WTC11 (cell line): Measurements from ENCODE around the gene C5orf58. TPM values are rescaled to one million over a fixed set of nuclear protein-coding genes. Genes with fewer than 3 reads are reported as not detected.
A peak's percentile ranks its signal among the peaks of the same experiment; 100 is the strongest.

Experiments
- ATAC-seq: fragments of 200-7000 bp; cut with Tn5 transposase; 2 replicates; pipeline ENCODE4 v1.10.0; 2021; ENCODE audit warnings: mild to moderate bottlenecking, moderate library complexity
- CTCF ChIA-PET: fragments of 300-600 bp; sonication (Branson Sonifier 250); formaldehyde crosslinking; loops from one replicate; lab custom pipeline; 2021; ENCODE audit warnings: antibody characterized with exemption; lab: Charles Lee
- POLR2A ChIA-PET: fragments of 350-600 bp; sonication (Branson Sonifier 250); formaldehyde crosslinking; loops from one replicate; lab custom pipeline; 2021; ENCODE audit warnings: antibody characterized with exemption; lab: Charles Lee
- DNase-seq: peaks from one replicate; pipeline ENCODE4 v3.0.0; 2021; ENCODE audit warnings: low spot score
- H3K27ac Mint-ChIP-seq: 2 replicates; pipeline ENCODE4 v1.8.0; 2021; ENCODE audit warnings: mixed read lengths
- H3K27me3 Mint-ChIP-seq: 2 replicates; pipeline ENCODE4 v1.8.0; 2021; ENCODE audit warnings: low read depth, mild to moderate bottlenecking, moderate library complexity, mixed read lengths
- H3K36me3 Mint-ChIP-seq: 2 replicates; pipeline ENCODE4 v1.8.0; 2021; ENCODE audit warnings: mixed read lengths
- H3K4me1 Mint-ChIP-seq: 2 replicates; pipeline ENCODE4 v1.8.0; 2022; ENCODE audit warnings: mixed read lengths
- H3K4me3 Mint-ChIP-seq: 2 replicates; pipeline ENCODE4 v1.8.0; 2021; ENCODE audit warnings: mild to moderate bottlenecking, moderate library complexity, mixed read lengths
- H3K9me3 Mint-ChIP-seq: 2 replicates; pipeline ENCODE4 v1.8.0; 2021; ENCODE audit warnings: mixed read lengths
- ATF1 ChIP-seq: sonication (generic); formaldehyde crosslinking; IDR thresholded peaks from 2 replicates; pipeline ENCODE4 v1.8.1; 2023; ENCODE audit warnings: mild to moderate bottlenecking, moderate library complexity, missing genetic modification reagents
- CTCF ChIP-seq: fragments of 200-600 bp; IDR thresholded peaks from 2 replicates; pipeline ENCODE4 v1.8.0; 2022; ENCODE audit warnings: antibody characterized with exemption
- ELF4 ChIP-seq: sonication (generic); formaldehyde crosslinking; IDR thresholded peaks from 2 replicates; pipeline ENCODE4 v1.8.1; 2022; ENCODE audit warnings: low read depth, mild to moderate bottlenecking, moderate library complexity, missing genetic modification reagents
- FOXJ3 ChIP-seq: sonication (generic); formaldehyde crosslinking; IDR thresholded peaks from 2 replicates; pipeline ENCODE4 v1.9.0; 2021; ENCODE audit warnings: missing genetic modification reagents, mild to moderate bottlenecking, borderline replicate concordance
- FOXK1 ChIP-seq: sonication (generic); formaldehyde crosslinking; IDR thresholded peaks from 2 replicates; pipeline ENCODE4 v1.8.0; 2022; ENCODE audit warnings: mild to moderate bottlenecking, moderate library complexity, missing genetic modification reagents
- FOXP1 ChIP-seq: sonication (generic); formaldehyde crosslinking; IDR thresholded peaks from 2 replicates; pipeline ENCODE4 v1.8.0; 2022; ENCODE audit warnings: missing genetic modification reagents, mild to moderate bottlenecking, moderate library complexity, borderline replicate concordance
- HMGXB4 ChIP-seq: sonication (generic); formaldehyde crosslinking; IDR thresholded peaks from 2 replicates; pipeline ENCODE4 v1.8.1; 2023; ENCODE audit warnings: mild to moderate bottlenecking, moderate library complexity, missing genetic modification reagents
- KAT7 ChIP-seq: sonication (generic); formaldehyde crosslinking; IDR thresholded peaks from 2 replicates; pipeline ENCODE4 v1.8.1; 2023; ENCODE audit warnings: missing genetic modification reagents, mild to moderate bottlenecking, borderline replicate concordance
- NFATC4 ChIP-seq: fragments of 250-450 bp; sonication (Bioruptor Pico); IDR thresholded peaks from 2 replicates; pipeline ENCODE4 v1.9.0; 2021; ENCODE audit warnings: mild to moderate bottlenecking
- NFYB ChIP-seq: sonication (generic); formaldehyde crosslinking; conservative IDR thresholded peaks from 2 replicates; pipeline ENCODE4 v1.8.0; 2022; ENCODE audit warnings: low read depth, missing genetic modification reagents
- NR2C2 ChIP-seq: sonication (generic); formaldehyde crosslinking; IDR thresholded peaks from 2 replicates; pipeline ENCODE4 v1.8.0; 2022; ENCODE audit warnings: mild to moderate bottlenecking, missing genetic modification reagents
- PREB ChIP-seq: sonication (generic); formaldehyde crosslinking; IDR thresholded peaks from 2 replicates; pipeline ENCODE4 v1.8.1; 2022; ENCODE audit warnings: mild to moderate bottlenecking, missing genetic modification reagents, moderate library complexity, borderline replicate concordance
- PRRX2 ChIP-seq: fragments of 250-450 bp; sonication (Bioruptor Pico); IDR thresholded peaks from 2 replicates; pipeline ENCODE4 v1.8.0; 2021; ENCODE audit warnings: mild to moderate bottlenecking
- SP1 ChIP-seq: sonication (generic); formaldehyde crosslinking; conservative IDR thresholded peaks from 2 replicates; pipeline ENCODE4 v1.8.1; 2022; ENCODE audit warnings: missing genetic modification reagents
- STAT6 ChIP-seq: sonication (generic); formaldehyde crosslinking; conservative IDR thresholded peaks from 2 replicates; pipeline ENCODE4 v1.8.1; 2023; ENCODE audit warnings: mild to moderate bottlenecking, low read depth, missing genetic modification reagents, moderate library complexity
- TEAD1 ChIP-seq: sonication (generic); formaldehyde crosslinking; IDR thresholded peaks from 2 replicates; pipeline ENCODE4 v1.8.0; 2022; ENCODE audit warnings: mild to moderate bottlenecking, missing genetic modification reagents
- TEAD4 ChIP-seq: sonication (generic); formaldehyde crosslinking; IDR thresholded peaks from 2 replicates; pipeline ENCODE4 v1.8.0; 2022; ENCODE audit warnings: mild to moderate bottlenecking, missing genetic modification reagents
- USF2 ChIP-seq: sonication (generic); formaldehyde crosslinking; IDR thresholded peaks from 2 replicates; pipeline ENCODE4 v1.8.1; 2023; ENCODE audit warnings: mild to moderate bottlenecking, missing genetic modification reagents, moderate library complexity
- ZNF263 ChIP-seq: sonication (generic); formaldehyde crosslinking; IDR thresholded peaks from 2 replicates; pipeline ENCODE4 v1.8.1; 2022; ENCODE audit warnings: low read depth, mild to moderate bottlenecking, moderate library complexity, missing genetic modification reagents
- ZNF671 ChIP-seq: fragments of 250-450 bp; sonication (Bioruptor Pico); IDR thresholded peaks from 2 replicates; pipeline ENCODE4 v1.8.0; 2021; ENCODE audit warnings: mild to moderate bottlenecking
- ZSCAN18 ChIP-seq: fragments of 250-450 bp; sonication (Bioruptor Pico); IDR thresholded peaks from 2 replicates; pipeline ENCODE4 v2.1.2; 2022; ENCODE audit warnings: mild to moderate bottlenecking, moderate library complexity
- total RNA-seq: library from RNA; stranded (reverse); gene quantifications from 3 replicates; pipeline ENCODE4 v1.2.3, GENCODE V29; 2021

The C5orf58 gene
- total RNA-seq, 1 experiment from 2014 or later: 2.0 TPM

GRCh38 chr5:170216257-170216864, 16.4 kb upstream of the C5orf58 start:
- ATAC-seq (peak; percentile 87), DNase-seq (peak; percentile 31)
- ChIA-PET POLR2A (no interaction called here), CTCF (interaction anchor here (0.6 to 1.6 kb wide), 35 partner anchors 10 to 514 kb away, joined by 3 to 60 read pairs (median 5); partner anchors contain the start of genes FOXI1 and INSYN2B)
- TF ChIP-seq KAT7 (CRISPR knock-in tag) (no peak), FOXJ3 (no peak), CTCF (peak; percentile 29; the same call in 1 of the 2 replicates)
- Mint-ChIP-seq H3K4me3 (no peak overlapping the region), H3K27ac (no peak overlapping the region), H3K27me3 (peaks cover 24% of the 10 kb centered on the region), H3K9me3 (no peaks in the 10 kb centered on the region), H3K36me3 (no peaks in the 10 kb centered on the region), H3K4me1 (peaks cover 22% of the 10 kb centered on the region)

- no peak overlapping the region for H3K4me3 Mint-ChIP-seq
- CTCF ChIA-PET: interaction anchor here (0.6 to 1.6 kb wide), 4 partner anchors 8 to 147 kb away, joined by 3 to 5 read pairs (median 3); no protein-coding TSS in a partner anchor
- H3K36me3 Mint-ChIP-seq: no peaks in the 10 kb centered on the region
- H3K27me3 Mint-ChIP-seq: peaks cover 24% of the 10 kb centered on the region
- DNase-seq (no peak), ATAC-seq (no peak)
- POLR2A ChIA-PET: no interaction called here
- peaks cover 31% of the 10 kb centered on the region for H3K4me1 Mint-ChIP-seq
- no peaks in the 10 kb centered on the region for H3K9me3 Mint-ChIP-seq
- TF ChIP-seq ZSCAN18 (CRISPR knock-in tag) (no peak), NFYB (no peak), STAT6 (CRISPR knock-in tag) (no peak), ZNF671 (CRISPR knock-in tag) (no peak), USF2 (CRISPR knock-in tag) (no peak), PRRX2 (CRISPR knock-in tag) (no peak), TEAD4 (CRISPR knock-in tag) (no peak), SP1 (no peak), FOXK1 (no peak), NR2C2 (CRISPR knock-in tag) (no peak), HMGXB4 (no peak), ZNF263 (CRISPR knock-in tag) (no peak), ATF1 (CRISPR knock-in tag) (no peak), NFATC4 (CRISPR knock-in tag) (no peak), FOXP1 (no peak), ELF4 (CRISPR knock-in tag) (no peak), TEAD1 (CRISPR knock-in tag) (no peak), PREB (no peak)
- no peak overlapping the region for H3K27ac Mint-ChIP-seq
Measured at GRCh38 chr5:170217831-170218230, 15.0 kb upstream of the C5orf58 start.
